Fibroblast of lung (primary cell): ENCODE measurements around the gene USP24.

Experiments used
- CTCF ChIP-seq, 2 donors: IDR thresholded peaks in 1 of 2; conservative IDR thresholded peaks in 1 of 2; 1 replicate in 1 of 2; 2 replicates in 1 of 2; pipeline ENCODE4 v1.5.1; 2011 to 2012; ENCODE audit warnings: low read length in 2 of 2, control low read depth in 1 of 2, inconsistent platforms in 1 of 2, low read depth in 1 of 2, mild to moderate bottlenecking in 1 of 2
- EZH2 ChIP-seq: IDR thresholded peaks from 2 replicates; pipeline ENCODE4 v1.5.1; 2012; ENCODE audit warnings: low read length, control low read depth, mild to moderate bottlenecking; ENCODE audit errors: missing control alignments

GRCh38 chr1:55197099-55197498 lies 18.1 kb downstream of the USP24 start:
- no peak for TF ChIP-seq CTCF (conservative IDR thresholded peaks at IDR 0.05 in 1 of 2, IDR thresholded peaks at IDR 0.05 in 1 of 2; ENCODE audit: low read depth in 1 of 2, low read length in 2 of 2)
- TF ChIP-seq EZH2 = no peak
